ENCODE data around the gene ZKSCAN1.

DNA sequence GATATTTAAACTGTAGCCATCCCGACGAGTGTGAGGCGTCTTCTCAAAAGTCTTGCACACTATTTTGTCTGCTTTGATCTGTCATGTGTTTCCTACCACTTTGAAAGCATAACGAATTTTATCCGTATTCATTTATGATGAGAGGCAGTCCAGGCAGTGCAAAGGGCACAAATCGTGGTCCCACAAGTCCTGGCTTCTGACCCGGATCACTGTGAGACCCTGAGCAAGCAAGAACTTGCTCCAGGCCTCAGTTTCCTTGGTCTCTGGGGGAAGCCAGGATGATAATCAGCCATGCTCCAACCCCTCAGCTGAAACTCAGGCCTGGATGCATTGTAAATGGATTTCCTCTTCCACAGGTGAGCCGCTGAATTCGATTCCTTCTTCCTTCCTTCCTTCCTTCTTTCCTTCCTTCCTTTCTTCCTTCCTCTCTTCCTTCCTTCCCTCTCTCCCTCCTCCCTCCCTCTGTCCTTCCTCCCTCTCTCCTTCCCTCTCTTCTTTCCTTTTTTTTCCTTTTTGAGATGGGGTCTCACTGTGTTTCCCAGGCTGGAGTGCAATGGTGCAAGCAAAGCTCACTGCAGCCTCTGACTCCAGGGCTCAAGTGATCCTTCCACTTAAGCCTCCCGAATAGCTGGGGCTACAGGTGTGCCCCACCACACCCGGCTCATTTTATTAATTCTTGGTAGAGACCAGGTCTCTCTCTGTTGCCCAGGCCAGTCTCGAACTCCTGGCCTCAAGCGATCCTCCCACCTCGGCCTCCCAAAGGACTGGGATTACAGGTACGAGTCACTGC is 18.4 kb upstream of the ZKSCAN1 start:
- TF ChIP-seq, protein P1, sequence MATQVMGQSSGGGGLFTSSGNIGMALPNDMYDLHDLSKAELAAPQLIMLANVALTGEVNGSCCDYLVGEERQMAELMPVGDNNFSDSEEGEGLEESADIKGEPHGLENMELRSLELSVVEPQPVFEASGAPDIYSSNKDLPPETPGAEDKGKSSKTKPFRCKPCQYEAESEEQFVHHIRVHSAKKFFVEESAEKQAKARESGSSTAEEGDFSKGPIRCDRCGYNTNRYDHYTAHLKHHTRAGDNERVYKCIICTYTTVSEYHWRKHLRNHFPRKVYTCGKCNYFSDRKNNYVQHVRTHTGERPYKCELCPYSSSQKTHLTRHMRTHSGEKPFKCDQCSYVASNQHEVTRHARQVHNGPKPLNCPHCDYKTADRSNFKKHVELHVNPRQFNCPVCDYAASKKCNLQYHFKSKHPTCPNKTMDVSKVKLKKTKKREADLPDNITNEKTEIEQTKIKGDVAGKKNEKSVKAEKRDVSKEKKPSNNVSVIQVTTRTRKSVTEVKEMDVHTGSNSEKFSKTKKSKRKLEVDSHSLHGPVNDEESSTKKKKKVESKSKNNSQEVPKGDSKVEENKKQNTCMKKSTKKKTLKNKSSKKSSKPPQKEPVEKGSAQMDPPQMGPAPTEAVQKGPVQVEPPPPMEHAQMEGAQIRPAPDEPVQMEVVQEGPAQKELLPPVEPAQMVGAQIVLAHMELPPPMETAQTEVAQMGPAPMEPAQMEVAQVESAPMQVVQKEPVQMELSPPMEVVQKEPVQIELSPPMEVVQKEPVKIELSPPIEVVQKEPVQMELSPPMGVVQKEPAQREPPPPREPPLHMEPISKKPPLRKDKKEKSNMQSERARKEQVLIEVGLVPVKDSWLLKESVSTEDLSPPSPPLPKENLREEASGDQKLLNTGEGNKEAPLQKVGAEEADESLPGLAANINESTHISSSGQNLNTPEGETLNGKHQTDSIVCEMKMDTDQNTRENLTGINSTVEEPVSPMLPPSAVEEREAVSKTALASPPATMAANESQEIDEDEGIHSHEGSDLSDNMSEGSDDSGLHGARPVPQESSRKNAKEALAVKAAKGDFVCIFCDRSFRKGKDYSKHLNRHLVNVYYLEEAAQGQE (IDR thresholded peaks at IDR 0.05; ENCODE audit: unreplicated experiment) = no peak
- no peak for TF ChIP-seq CREB1 (CRISPR knock-in tag; IDR thresholded peaks at IDR 0.05; ENCODE audit: low read depth)
- no peak for TF ChIP-seq CTCF (conservative IDR thresholded peaks at IDR 0.05; ENCODE audit: low read depth in 2 of 2)

Measured in GM23338 (cell line).